Right atrium auricular region (tissue), 2 donors: ENCODE data around the gene RPS21. TPM values are rescaled to one million over a fixed set of nuclear protein-coding genes. Genes with fewer than 3 reads are reported as not detected.

ENCODE experiments used
- DNase-seq: peaks from one replicate; pipeline ENCODE4 v3.0.0-alpha.2; 2019; ENCODE audit warnings: low spot score
- H3K27ac ChIP-seq, 2 donors: fragments of 200-600 bp; sonication (generic); 1 replicate in 1 of 2; 2 replicates in 1 of 2; pipeline ENCODE4 v1.5.1; 2016 to 2019
- H3K27me3 ChIP-seq, 2 donors: fragments of 200-600 bp; sonication (generic); one replicate each; pipeline versions ENCODE4 v1.5.1 to v1.6.0; 2017 to 2019
- H3K36me3 ChIP-seq: fragments of 200-600 bp; sonication (generic); one replicate; pipeline ENCODE4 v1.5.1; 2016
- H3K4me1 ChIP-seq, 2 donors: fragments of 200-600 bp; sonication (generic); one replicate each; pipeline versions ENCODE4 v1.5.1 to v1.6.0; 2017 to 2019
- H3K4me3 ChIP-seq, 2 donors: fragments of 200-600 bp; sonication (generic); 1 replicate in 1 of 2; 2 replicates in 1 of 2; pipeline ENCODE4 v1.5.1; 2017 to 2019; ENCODE audit warnings: mild to moderate bottlenecking in 1 of 2, moderate library complexity in 1 of 2
- H3K9me3 ChIP-seq, 2 donors: fragments of 200-600 bp; sonication (generic); one replicate each; pipeline ENCODE4 v1.5.1; 2019
- total RNA-seq, 2 donors: library from RNA; depleted of rRNA; stranded (reverse); fragments of >200 nt; gene quantifications; one replicate each; pipeline ENCODE4 v1.1.0, GENCODE V29; 2016
- TF ChIP-seq, protein P1 (sequence below), 2 donors: fragments of 200-600 bp; sonication (generic); IDR thresholded peaks; one replicate each; pipeline ENCODE4 v1.5.1; 2019; ENCODE audit warnings: antibody characterized with exemption in 2 of 2

RPS21 gene
- total RNA-seq, 2 donors from 2014 or later = 1,510 to 1,937 TPM

DNA sequence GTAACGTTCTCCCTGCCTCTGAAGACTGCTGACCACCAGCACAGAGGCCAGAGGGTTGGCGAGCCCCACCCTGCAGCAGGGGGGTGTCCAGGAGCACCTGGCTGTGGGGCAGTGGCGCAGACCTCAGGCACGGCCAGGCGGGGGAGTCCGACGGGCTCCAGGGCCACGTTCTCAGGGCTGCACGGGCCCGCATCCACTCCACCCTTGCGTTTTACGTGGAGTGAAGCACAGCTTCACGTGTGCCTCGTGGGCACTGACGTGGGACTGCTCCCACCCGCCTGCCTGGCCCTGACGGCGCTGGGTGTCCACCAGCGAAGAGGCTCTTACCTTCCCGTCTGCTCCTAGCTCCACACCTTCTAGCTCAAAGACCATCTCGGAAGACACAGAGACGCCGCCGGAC lies 6.9 kb downstream of the RPS21 start:
- TF ChIP-seq, protein P1, sequence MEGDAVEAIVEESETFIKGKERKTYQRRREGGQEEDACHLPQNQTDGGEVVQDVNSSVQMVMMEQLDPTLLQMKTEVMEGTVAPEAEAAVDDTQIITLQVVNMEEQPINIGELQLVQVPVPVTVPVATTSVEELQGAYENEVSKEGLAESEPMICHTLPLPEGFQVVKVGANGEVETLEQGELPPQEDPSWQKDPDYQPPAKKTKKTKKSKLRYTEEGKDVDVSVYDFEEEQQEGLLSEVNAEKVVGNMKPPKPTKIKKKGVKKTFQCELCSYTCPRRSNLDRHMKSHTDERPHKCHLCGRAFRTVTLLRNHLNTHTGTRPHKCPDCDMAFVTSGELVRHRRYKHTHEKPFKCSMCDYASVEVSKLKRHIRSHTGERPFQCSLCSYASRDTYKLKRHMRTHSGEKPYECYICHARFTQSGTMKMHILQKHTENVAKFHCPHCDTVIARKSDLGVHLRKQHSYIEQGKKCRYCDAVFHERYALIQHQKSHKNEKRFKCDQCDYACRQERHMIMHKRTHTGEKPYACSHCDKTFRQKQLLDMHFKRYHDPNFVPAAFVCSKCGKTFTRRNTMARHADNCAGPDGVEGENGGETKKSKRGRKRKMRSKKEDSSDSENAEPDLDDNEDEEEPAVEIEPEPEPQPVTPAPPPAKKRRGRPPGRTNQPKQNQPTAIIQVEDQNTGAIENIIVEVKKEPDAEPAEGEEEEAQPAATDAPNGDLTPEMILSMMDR (IDR thresholded peaks at IDR 0.05) = no peak
- Histone ChIP-seq H3K27me3 (no peaks in the 10 kb centered on the region), H3K27ac (no peak overlapping the region), H3K4me3 (no peak overlapping the region), H3K36me3 (peaks cover 49% of the 10 kb centered on the region), H3K4me1 (no peaks in the 10 kb centered on the region), H3K9me3 (no peaks in the 10 kb centered on the region)
- DNase-seq = no peak

DNA sequence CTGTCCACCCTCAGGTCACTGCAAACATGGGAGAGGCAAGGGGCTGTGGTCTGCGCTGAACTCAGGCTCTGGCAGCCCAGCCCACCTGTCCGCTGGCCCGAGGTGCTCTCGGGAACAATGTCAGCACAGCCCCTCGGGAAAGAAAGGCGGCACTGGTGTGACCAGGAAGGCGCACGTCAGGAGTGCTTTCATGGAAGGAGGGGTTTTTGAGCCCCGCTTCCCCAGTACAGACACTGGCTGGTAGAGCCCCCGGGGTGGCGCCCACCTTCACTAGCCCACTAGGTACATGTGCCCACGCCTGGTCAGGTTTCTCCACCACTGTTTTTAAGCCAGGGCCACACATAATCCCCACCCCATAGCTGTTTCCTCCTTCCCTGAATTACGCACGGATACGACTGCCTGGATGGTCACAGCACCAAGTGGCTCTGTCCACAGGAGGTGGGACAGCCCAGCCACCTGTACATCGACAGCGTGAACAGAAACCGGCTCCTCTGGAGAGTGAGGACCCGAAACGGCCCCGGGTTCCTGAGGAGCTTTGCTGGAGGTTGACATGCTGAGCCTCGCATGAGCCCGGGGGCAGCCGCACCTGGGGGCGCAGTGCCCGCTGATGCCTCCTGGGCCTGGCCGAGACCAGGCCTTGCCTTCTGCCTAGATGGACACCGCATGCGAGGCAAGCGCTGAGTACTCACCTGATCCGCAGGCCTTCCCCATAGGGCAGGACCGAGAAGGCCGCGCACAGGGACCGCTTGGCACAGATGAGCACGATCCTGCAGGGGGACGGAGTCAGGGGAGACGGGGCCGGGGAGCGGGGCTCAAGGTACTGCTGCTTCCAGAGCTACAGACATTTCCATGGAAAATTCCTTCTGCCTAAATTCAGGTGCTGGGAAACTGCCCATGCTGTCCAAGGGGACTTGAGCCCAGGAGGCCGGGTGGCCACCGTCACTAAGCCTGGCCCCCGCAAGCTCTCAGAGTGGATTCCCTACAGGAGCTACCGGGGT lies 7.6 kb downstream of the RPS21 start:
- H3K36me3 ChIP-seq = peaks cover 43% of the 10 kb centered on the region

DNA sequence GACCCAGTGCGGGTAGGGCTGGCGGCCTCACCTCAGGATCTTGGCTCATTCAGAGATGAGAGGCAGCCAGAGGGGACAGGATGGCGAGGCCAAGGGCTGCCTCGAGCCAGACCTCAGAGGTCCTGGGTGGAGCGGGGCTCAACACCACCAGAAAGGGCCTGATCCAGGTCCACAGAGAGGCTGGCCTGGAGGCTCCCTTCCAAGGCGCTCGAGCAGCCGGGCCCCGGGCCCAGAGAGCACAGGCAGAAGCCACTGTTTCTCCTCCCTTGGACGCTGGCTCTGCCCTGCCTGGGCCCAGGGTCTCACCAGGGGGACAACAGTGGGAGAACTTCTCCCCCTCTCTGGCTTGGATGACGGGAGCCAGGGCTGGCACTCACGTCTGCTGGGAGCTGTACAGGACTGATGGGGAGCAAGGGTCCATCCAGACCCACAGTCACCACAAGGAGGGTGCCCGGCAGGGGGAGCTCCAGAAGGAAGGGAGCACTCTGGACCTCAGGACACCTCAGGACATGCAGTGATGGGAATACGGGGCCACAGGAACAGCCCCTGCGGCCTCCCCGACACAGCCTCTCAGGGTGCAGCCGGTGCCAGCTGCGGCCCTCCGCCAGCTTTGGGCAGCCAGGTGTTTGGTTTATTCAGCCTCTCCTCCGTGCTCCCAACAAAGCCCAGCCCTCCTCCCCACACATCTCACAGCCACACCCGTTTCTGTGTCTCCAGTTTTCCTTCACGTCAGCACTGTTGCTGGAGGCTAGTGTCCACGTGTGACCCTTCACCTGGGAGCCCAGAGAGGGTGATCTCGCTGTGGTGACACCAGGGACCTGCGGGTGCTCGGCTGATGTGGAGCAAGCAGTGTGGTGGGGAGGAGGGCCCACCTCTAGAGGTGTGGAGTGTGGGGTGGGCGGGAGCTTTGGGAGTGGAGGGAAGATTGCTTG lies 8.7 kb downstream of the RPS21 start:
- peaks cover 39% of the 10 kb centered on the region for H3K36me3 ChIP-seq
- no peaks in the 10 kb centered on the region for H3K4me1 ChIP-seq
- no peak for DNase-seq
- TF ChIP-seq, protein P1 (IDR thresholded peaks at IDR 0.05) = no peak
- no peaks in the 10 kb centered on the region for H3K27me3 ChIP-seq
- H3K27ac ChIP-seq = no peak overlapping the region
- no peaks in the 10 kb centered on the region for H3K9me3 ChIP-seq
- H3K4me3 ChIP-seq = no peak overlapping the region

More for the DNA sequence above, 7.6 kb downstream of the RPS21 start:
- H3K27ac ChIP-seq = no peak overlapping the region
- no peak overlapping the region for H3K4me3 ChIP-seq
- DNase-seq = no peak
- no peaks in the 10 kb centered on the region for H3K4me1 ChIP-seq
- H3K9me3 ChIP-seq = no peaks in the 10 kb centered on the region
- TF ChIP-seq, protein P1 (IDR thresholded peaks at IDR 0.05) = no peak
- H3K27me3 ChIP-seq = no peaks in the 10 kb centered on the region

DNA sequence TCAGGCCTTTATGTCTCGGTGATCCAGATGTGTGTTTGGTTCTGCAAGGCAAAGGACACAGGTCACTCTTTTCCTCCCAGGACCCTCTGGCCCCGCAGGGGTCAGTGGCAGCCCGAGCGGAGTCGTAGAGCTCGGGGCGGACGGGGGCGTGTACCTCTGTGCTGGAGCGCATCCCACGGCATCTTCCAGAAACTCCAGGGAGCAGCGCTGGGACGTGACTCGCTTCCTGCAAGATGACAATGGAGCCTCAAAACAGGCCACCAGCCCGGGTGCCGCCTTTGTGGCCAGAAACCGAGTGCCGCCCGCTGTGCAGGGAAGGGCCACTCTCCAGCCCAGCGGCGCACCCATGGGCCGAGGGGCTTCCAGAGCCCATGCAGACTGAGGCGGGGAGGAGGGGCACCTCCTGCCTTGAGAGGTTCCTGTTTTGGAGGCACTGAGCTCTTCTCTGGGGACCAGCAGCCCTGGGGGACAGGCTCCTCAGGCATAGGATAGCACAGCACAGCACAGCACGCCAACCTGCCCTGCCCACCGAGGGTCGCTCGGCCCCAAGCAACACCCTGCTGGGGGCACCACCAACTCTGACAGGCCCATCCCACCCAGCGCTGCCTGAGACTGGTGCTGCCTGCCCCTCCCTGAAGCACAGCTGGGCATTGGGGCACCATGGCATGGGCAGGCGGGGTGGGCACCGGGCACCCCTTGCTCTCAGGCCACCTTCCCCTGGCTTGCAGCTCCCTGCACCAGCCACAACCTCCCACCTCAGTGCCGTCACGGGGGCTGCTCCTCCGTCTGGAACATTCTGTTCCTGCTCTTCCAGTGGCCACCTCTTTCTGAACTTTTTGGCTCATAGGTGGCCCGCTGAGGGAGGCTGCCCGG lies 9.7 kb downstream of the RPS21 start:
- no peak for DNase-seq
- Histone ChIP-seq H3K9me3 (no peaks in the 10 kb centered on the region), H3K27me3 (no peaks in the 10 kb centered on the region), H3K4me1 (no peaks in the 10 kb centered on the region), H3K4me3 (no peak overlapping the region), H3K36me3 (peaks cover 34% of the 10 kb centered on the region), H3K27ac (no peak overlapping the region)
- TF ChIP-seq, protein P1 (IDR thresholded peaks at IDR 0.05) = no peak
